NT2/D1 (cell line): ENCODE data around the gene SIT1.

Source experiments
- SUZ12 ChIP-seq: IDR thresholded peaks from 2 replicates; pipeline ENCODE4 v1.6.1; 2011; ENCODE audit not compliant: insufficient read length, insufficient read depth; ENCODE audit errors: extremely low read depth
- ZNF274 ChIP-seq: IDR thresholded peaks from 2 replicates; pipeline ENCODE4 v1.6.1; 2011; ENCODE audit warnings: mild to moderate bottlenecking, low read depth, low read length

DNA sequence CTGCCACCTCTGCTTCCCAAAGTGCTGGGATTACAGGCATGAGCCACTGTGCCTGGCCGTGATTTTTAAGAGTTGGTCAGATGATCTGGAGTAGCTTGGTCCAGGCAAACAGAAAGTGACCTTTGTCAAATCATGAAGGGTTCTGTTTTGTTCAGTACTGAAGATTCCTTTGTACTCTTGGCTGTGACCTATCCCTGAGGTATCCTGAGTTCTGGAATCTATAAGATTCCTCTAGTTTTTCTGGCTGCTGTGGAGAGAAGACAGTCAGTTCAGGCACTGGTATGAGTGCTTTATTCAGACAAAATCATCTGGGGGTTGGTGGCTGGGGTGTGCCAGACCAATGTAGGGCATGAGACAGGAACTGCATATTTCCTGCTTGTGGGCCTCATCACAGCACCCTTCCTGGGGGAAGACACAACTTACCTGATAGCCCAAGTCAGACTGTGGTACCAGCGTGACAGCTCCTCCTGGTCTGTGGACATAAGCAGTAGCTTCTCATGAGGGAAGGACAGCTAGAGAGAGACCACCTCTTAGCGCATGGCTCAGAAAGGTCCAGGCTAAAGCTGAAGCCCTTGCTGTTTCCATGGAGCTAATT, 11.1 kb upstream of the SIT1 start:
- TF ChIP-seq SUZ12 (no peak), ZNF274 (no peak)
